Dermis lymphatic vessel endothelial cell (primary cell): ENCODE results near the gene MARS2. TPM values are rescaled to one million over a fixed set of nuclear protein-coding genes. Genes with fewer than 3 reads are reported as not detected.

Source experiments
- total RNA-seq: library from RNA; depleted of rRNA; stranded (reverse); fragments of >200 nt; gene quantifications from 2 replicates; pipeline ENCODE4 v1.2.1, GENCODE V29; 2014

Gene MARS2
- 4.1 and 6.3 TPM in 2 replicates for total RNA-seq

DNA sequence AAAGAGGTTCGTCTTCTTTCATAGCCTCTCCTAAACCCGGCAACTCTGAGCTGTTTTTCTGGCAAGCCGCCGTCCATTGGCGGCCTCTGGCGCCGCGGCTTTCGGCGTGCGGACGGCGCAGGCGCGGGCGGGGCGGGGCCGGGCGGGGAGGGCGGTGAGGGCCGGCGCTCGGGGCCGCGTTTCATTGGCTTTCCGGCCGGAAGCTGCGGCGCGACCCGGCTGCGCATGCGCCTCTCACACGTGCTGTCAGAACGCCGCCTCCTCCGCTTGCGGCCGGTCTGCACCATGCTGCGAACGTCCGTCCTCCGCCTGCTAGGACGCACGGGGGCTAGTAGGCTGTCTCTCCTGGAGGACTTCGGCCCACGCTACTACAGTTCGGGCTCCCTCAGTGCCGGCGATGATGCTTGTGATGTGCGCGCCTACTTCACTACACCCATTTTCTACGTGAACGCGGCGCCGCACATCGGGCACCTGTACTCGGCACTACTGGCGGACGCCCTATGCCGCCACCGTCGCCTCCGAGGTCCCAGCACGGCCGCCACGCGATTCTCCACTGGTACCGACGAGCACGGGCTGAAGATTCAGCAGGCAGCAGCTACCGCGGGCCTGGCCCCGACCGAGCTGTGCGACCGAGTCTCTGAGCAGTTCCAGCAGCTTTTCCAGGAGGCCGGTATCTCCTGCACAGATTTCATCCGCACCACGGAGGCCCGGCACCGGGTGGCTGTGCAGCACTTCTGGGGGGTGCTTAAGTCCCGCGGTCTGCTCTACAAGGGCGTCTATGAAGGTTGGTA is at the start of gene MARS2:
Gene MARS2, plus strand, starts transcription at position 249 of the 791 bp plus-strand sequence. Its CDS starts 37 bp downstream, at position 286.

GRCh38 chr2:197675246-197675645 is 29.9 kb upstream of the MARS2 start, which contains the start of gene RFTN2:
TSS of gene RFTN2 (minus strand) at chr2:197675587. CDS start at chr2:197675458, 129 bp downstream.

Other genes with a start within 250 kb of the MARS2 start
- 82.0 and 125 TPM in 2 replicates for gene HSPD1, start 205.5 kb upstream of the MARS2 start, total RNA-seq
- 30.6 and 51.2 TPM in 2 replicates for gene HSPE1, start 205.0 kb upstream of the MARS2 start, total RNA-seq
- gene MOB4, start 189.3 kb upstream of the MARS2 start, total RNA-seq, result 27.0 and 33.8 TPM in 2 replicates
- 7.3 and 14.0 TPM in 2 replicates for gene RFTN2, start 29.8 kb upstream of the MARS2 start, total RNA-seq
- not detected in 2 replicates for gene BOLL, start 80.0 kb downstream of the MARS2 start, total RNA-seq
- 0.11 and 0.69 TPM in 2 replicates for gene PLCL1, start 99.2 kb downstream of the MARS2 start, total RNA-seq